ENCODE measurements around the gene CADM3.

Gene CADM3

DNA sequence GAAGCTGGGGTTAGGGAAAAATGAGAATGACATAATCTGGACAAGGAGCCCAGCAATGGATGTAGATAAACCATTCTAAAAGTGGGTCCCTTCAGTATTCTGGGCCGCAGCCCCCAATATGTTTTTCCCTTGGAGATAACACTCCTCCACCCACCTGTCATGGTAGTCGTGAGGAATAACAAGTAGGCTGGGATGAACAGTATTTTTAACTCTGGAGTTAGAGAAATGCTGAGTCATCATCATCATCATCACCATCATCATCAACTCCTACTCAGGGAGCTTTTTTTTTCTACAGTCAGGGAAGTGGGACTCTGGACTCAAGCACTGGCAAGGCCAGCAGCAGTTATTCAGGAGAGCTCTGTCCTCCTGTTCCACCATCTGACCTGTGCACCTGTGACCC lies 12.8 kb downstream of the CADM3 start:
- Histone ChIP-seq H3K4me3 (no peak overlapping the region), H3K9ac (no peak overlapping the region), H3K36me3 (no peaks in the 10 kb centered on the region), H3K4me2 (no peak overlapping the region), H3K9me3 (replicated peaks in 1 of 11) (no peaks in the 10 kb centered on the region), H3K27ac (no peak overlapping the region), H3K27me3 (peaks cover 23 to 28% (median 24%) of the 10 kb centered on the region in 11 experiments), H3K4me1 (no peaks in the 10 kb centered on the region), H4K20me1 (no peaks in the 10 kb centered on the region; a peak in 3 of 22 replicates)
- no peak for TF ChIP-seq Cebpa-rat (IDR thresholded peaks at IDR 0.05)

- H4K20me1 ChIP-seq: no peaks in the 10 kb centered on the region; a peak in 3 of 22 replicates
- H3K36me3 ChIP-seq: no peaks in the 10 kb centered on the region
- no peak overlapping the region for H3K27ac ChIP-seq
- H3K4me2 ChIP-seq: no peak overlapping the region
- no peak for TF ChIP-seq Cebpa-rat (IDR thresholded peaks at IDR 0.05)
- H3K4me3 ChIP-seq: no peak overlapping the region
- H3K9ac ChIP-seq: no peak overlapping the region
- H3K27me3 ChIP-seq: peaks cover 24 to 36% (median 31%) of the 10 kb centered on the region in 11 experiments
- H3K4me1 ChIP-seq: no peaks in the 10 kb centered on the region
- H3K9me3 ChIP-seq (replicated peaks in 1 of 11): no peaks in the 10 kb centered on the region
Observed at GRCh38 chr1:159185121-159185520, 13.7 kb downstream of the CADM3 start.

DNA sequence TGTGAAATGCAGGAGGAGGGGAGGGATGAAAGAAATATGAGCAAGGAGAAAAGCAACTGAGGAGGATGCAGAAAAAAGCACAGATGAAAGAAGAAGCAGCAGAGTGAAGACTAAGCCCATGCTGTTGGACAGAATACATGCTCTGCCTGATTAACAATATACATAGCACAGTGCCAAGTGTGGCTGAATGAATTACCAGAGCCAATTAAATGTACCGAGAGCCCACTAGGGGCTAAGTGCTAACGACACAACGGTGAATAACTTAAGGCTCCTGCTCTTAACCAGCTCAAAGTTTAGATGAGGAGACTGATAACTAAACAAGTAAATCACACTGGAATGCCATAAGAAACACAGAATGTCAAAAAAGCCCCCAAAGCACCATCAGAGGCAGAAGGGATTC lies 15.6 kb downstream of the CADM3 start:
- no peak overlapping the region for H3K9ac ChIP-seq

GRCh38 chr1:159187647-159188374 lies 16.4 kb downstream of the CADM3 start:
- no peaks in the 10 kb centered on the region for H3K4me1 ChIP-seq
- no peak overlapping the region for H3K27ac ChIP-seq
- peaks cover 24 to 38% (median 31%) of the 10 kb centered on the region in 11 experiments for H3K27me3 ChIP-seq
- peak overlapping the region in 2 of 10 experiments; percentile 14 to 24; a peak in 2 of 20 replicates for H3K4me3 ChIP-seq
- no peaks in the 10 kb centered on the region for H3K9me3 ChIP-seq (replicated peaks in 1 of 11)
- no peak overlapping the region for H3K9ac ChIP-seq
- TF ChIP-seq Cebpa-rat (IDR thresholded peaks at IDR 0.05): no peak
- no peaks in the 10 kb centered on the region for H3K36me3 ChIP-seq
- no peaks in the 10 kb centered on the region; a peak in 3 of 22 replicates for H4K20me1 ChIP-seq
- H3K4me2 ChIP-seq: peak overlapping the region in 8 of 11 experiments; percentile 17 to 55 (median 34); a peak in 10 of 22 replicates

More for the DNA sequence above, 15.6 kb downstream of the CADM3 start:
- peaks cover 24 to 38% (median 31%) of the 10 kb centered on the region in 11 experiments for H3K27me3 ChIP-seq
- H3K36me3 ChIP-seq: no peaks in the 10 kb centered on the region
- no peak overlapping the region for H3K4me3 ChIP-seq
- no peaks in the 10 kb centered on the region for H3K9me3 ChIP-seq (replicated peaks in 1 of 11)
- no peaks in the 10 kb centered on the region for H3K4me1 ChIP-seq
- no peaks in the 10 kb centered on the region; a peak in 3 of 22 replicates for H4K20me1 ChIP-seq
- no peak for TF ChIP-seq Cebpa-rat (IDR thresholded peaks at IDR 0.05)
- H3K27ac ChIP-seq: no peak overlapping the region
- H3K4me2 ChIP-seq: no peak overlapping the region

DNA sequence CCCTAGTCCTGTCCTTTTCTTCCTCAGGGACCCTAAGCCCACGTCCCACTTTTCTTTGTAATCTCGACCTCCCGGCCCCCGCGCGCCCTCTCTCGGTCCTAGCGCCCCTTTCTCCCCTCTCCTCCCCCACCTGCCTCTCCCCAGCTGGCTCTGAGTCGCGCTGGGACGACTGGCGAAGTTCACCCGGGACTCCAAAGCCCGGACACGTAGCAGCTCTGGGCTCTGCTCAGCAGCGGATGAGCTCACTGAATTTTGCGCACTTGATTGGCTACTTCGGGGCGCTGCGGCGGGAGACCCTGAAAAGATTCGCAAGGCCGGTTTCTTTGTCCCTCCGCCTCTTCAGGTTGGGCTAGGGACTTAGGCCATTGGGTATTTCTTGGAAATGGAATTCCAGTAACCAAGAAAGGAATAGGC lies 17.0 kb downstream of the CADM3 start:
- TF ChIP-seq Cebpa-rat (IDR thresholded peaks at IDR 0.05): no peak
- H3K27ac ChIP-seq: no peak overlapping the region
- H4K20me1 ChIP-seq: no peaks in the 10 kb centered on the region; a peak in 3 of 22 replicates
- no peaks in the 10 kb centered on the region for H3K36me3 ChIP-seq
- no peaks in the 10 kb centered on the region for H3K4me1 ChIP-seq
- H3K4me3 ChIP-seq: peak overlapping the region in 2 of 10 experiments; percentile 14 to 24; a peak in 2 of 20 replicates
- peak overlapping the region in 10 of 11 experiments; percentile 16 to 55 (median 28); a peak in 16 of 22 replicates for H3K4me2 ChIP-seq
- H3K9me3 ChIP-seq (replicated peaks in 1 of 11): no peaks in the 10 kb centered on the region
- no peak overlapping the region for H3K9ac ChIP-seq
- H3K27me3 ChIP-seq: peaks cover 24 to 38% (median 31%) of the 10 kb centered on the region in 11 experiments

DNA sequence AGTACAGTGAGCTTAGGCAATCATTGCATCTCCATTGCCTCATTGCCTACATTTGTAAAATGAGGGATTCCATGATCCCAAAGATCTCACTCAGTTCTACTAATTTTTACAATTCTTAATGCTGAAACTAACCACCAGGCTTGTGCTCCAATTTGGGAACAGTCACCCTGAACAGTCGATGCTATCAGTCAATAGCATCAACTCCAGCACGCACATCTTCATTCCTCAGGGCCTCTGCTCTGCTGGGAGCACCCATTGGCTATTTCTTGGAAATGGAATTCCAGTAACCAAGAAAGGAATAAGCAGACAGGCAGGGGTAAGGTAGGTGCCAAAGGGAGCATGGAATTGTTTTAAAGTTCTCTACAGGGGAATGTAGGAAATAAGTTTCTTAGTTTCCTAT lies 19.0 kb downstream of the CADM3 start:
- Histone ChIP-seq H3K9ac (no peak overlapping the region), H3K4me2 (no peak overlapping the region), H3K9me3 (replicated peaks in 1 of 11) (no peaks in the 10 kb centered on the region), H3K36me3 (no peaks in the 10 kb centered on the region), H3K4me1 (no peaks in the 10 kb centered on the region), H3K27ac (no peak overlapping the region), H4K20me1 (no peaks in the 10 kb centered on the region; a peak in 1 of 22 replicates), H3K4me3 (no peak overlapping the region), H3K27me3 (peaks cover 24 to 38% (median 31%) of the 10 kb centered on the region in 11 experiments)
- no peak for TF ChIP-seq Cebpa-rat (IDR thresholded peaks at IDR 0.05)

DNA sequence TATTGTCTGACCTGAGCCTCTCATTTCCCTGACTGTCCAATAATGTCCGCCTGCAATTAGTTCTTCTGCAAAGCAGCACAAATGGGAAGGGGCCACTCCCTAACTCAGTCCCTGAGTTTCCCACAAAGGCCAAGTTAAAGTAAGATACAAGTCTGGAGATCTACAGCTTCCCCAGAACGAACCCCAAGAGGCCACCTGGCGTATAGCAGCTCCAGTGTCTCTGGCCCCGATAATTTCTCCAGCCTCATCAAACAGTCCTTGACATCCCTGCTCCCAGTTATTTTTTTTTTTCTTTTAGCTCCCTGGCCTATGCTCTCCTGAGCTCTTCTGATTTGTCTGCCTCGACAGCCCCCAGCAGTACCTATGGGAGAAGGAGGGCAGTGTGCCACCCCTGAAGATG lies 25.1 kb downstream of the CADM3 start:
- Histone ChIP-seq H3K36me3 (no peaks in the 10 kb centered on the region), H3K4me2 (no peak overlapping the region), H3K27ac (no peak overlapping the region), H3K4me1 (peaks cover 11 to 19% (median 14%) of the 10 kb centered on the region in 10 experiments), H3K27me3 (peaks cover 0 to 15% (median 3%) of the 10 kb centered on the region in 11 experiments; a peak in 5 of 22 replicates), H3K9ac (no peak overlapping the region), H3K9me3 (replicated peaks in 1 of 11) (no peaks in the 10 kb centered on the region), H4K20me1 (no peaks in the 10 kb centered on the region; a peak in 2 of 22 replicates), H3K4me3 (no peak overlapping the region)
- TF ChIP-seq Cebpa-rat (IDR thresholded peaks at IDR 0.05): no peak

DNA sequence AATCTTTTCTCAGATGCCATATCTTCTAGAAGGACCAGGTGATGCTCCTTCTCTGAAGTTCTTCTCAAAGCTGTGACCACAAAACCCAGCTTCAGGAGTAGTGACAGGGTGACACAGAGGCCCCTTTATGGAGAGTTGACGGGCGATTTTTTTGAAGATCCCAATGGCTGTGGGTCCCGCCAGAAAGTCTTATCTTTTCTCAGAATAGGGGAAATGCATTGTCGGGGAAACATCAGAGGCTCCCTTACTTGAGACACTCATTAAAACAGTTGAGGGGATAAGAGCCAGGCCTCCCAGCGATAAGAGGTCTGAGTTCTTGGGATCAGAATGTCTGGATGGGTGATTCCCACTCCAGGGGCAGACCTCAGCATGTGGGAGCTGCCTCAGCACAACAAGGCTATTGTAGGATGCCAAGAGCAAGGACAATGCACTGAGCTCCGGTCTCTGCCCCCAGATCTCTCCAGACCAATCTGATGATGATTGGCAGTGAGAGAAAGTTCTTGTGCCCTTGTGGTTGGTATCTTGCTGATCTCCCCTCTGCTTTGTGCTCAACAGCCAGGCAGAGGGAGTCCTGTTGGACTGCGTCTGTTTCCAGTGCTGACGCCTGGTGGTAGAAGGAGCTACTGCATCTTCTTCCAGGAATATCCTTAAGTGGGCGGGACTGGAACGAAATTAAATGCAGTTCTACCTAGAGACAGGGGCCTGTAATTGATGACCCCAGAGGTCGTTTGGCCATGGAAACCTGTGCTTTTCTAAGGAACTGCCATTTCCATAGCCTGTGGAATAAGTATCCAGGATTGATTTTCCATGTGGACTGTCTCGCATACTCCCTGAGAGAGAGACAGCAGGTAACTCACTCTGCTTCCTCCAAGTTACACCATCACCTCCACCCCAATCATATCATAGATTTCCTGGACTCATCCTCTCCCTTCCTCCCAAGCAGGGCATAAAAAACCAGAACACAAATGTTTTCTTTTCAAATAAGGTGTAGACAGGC lies 26.4 kb downstream of the CADM3 start:
- Histone ChIP-seq H3K27me3 (peaks cover 0 to 19% (median 5%) of the 10 kb centered on the region in 11 experiments; a peak in 5 of 22 replicates), H3K4me2 (no peak overlapping the region), H3K4me1 (peaks cover 15 to 30% (median 22%) of the 10 kb centered on the region in 10 experiments), H3K27ac (no peak overlapping the region), H4K20me1 (no peaks in the 10 kb centered on the region; a peak in 3 of 22 replicates), H3K9ac (no peak overlapping the region), H3K36me3 (no peaks in the 10 kb centered on the region), H3K9me3 (replicated peaks in 1 of 11) (no peaks in the 10 kb centered on the region), H3K4me3 (no peak overlapping the region)
- no peak for TF ChIP-seq Cebpa-rat (IDR thresholded peaks at IDR 0.05)

- no peaks in the 10 kb centered on the region; a peak in 3 of 22 replicates for H4K20me1 ChIP-seq
Observed at GRCh38 chr1:159199901-159200300, 28.5 kb downstream of the CADM3 start.

More at GRCh38 chr1:159199901-159200300, 28.5 kb downstream of the CADM3 start:
- no peak overlapping the region for H3K4me3 ChIP-seq
- H3K9me3 ChIP-seq (replicated peaks in 1 of 11): no peaks in the 10 kb centered on the region
- TF ChIP-seq Cebpa-rat (IDR thresholded peaks at IDR 0.05): no peak
- H3K9ac ChIP-seq: no peak overlapping the region
- H3K27me3 ChIP-seq: peaks cover 0 to 19% (median 5%) of the 10 kb centered on the region in 11 experiments; a peak in 5 of 22 replicates
- peak overlapping the region in 6 of 11 experiments; percentile 47 to 86 (median 64); a peak in 10 of 22 replicates for H3K4me2 ChIP-seq
- H3K27ac ChIP-seq: no peak overlapping the region
- no peaks in the 10 kb centered on the region for H3K36me3 ChIP-seq
- H3K4me1 ChIP-seq: peaks cover 15 to 40% (median 22%) of the 10 kb centered on the region in 10 experiments
